SK-N-SH (cell line): Measurements from ENCODE around the gene ZNF683. TPM values are rescaled to one million over a fixed set of nuclear protein-coding genes. Genes with fewer than 3 reads are reported as not detected.

Experiments used
- CTCF ChIA-PET: fragments of 300-600, 350-600 bp; formaldehyde crosslinking; extraction: SDS; loops from one replicate; lab custom pipeline; 2021; lab: Yijun Ruan, JAX
- POLR2A ChIA-PET: fragments of 350-600 bp; sonication (Branson Sonifier 250); formaldehyde crosslinking; extraction: SDS; loops from one replicate; lab custom pipeline; 2020; ENCODE audit warnings: antibody characterized with exemption, inconsistent platforms; lab: Yijun Ruan, JAX
- DNase-seq: peaks from one replicate; pipeline ENCODE4 v3.0.0; 2012
- H2AFZ ChIP-seq: fragments of 200-600 bp; sonication (generic); 2 replicates; pipeline ENCODE4 v1.8.1; 2016; ENCODE audit warnings: antibody characterized with exemption, mild to moderate bottlenecking, low read depth
- H3F3A ChIP-seq: fragments of 200-600 bp; sonication (generic); replicated peaks from 2 replicates; pipeline ENCODE3; 2016; ENCODE audit warnings: antibody characterized with exemption, mild to moderate bottlenecking; ENCODE audit not compliant: insufficient read depth
- H3K27ac ChIP-seq, 2 experiments: fragments of 200-500 bp in 1 of 2; fragments of 200-600 bp in 1 of 2; sonication (Bioruptor generic) in 1 of 2; sonication (generic), shearing (Covaris generic) in 1 of 2; 2 replicates each; pipeline versions ENCODE4 v1.5.1 to v1.6.1; 2014 to 2016; ENCODE audit warnings: low read depth in 2 of 2, inconsistent platforms in 1 of 2, low read length in 1 of 2, mild to moderate bottlenecking in 1 of 2, mixed read lengths in 1 of 2
- H3K27me3 ChIP-seq: fragments of 200-600 bp; sonication (generic), shearing (Covaris generic); 2 replicates; pipeline ENCODE4 v1.6.1; 2016; ENCODE audit warnings: mixed run types; ENCODE audit not compliant: insufficient read depth
- H3K36me3 ChIP-seq, 2 experiments: fragments of 200-500 bp in 1 of 2; fragments of 200-600 bp in 1 of 2; sonication (Bioruptor generic) in 1 of 2; sonication (generic) in 1 of 2; replicated peaks in 1 of 2; 2 replicates each; pipeline versions ENCODE3 to v1.5.1; 2014 to 2016; ENCODE audit warnings: low read length in 1 of 2, mild to moderate bottlenecking in 1 of 2; ENCODE audit not compliant: insufficient read depth in 2 of 2, control insufficient read depth in 1 of 2
- H3K4me1 ChIP-seq, 2 experiments: fragments of 200-500 bp in 1 of 2; fragments of 200-600 bp in 1 of 2; sonication (Bioruptor generic) in 1 of 2; sonication (generic), shearing (Covaris generic) in 1 of 2; 2 replicates each; pipeline versions ENCODE4 v1.5.1 to v1.6.1; 2014 to 2016; ENCODE audit warnings: low read depth in 1 of 2, low read length in 1 of 2, mixed run types in 1 of 2; ENCODE audit not compliant: insufficient read depth in 2 of 2, control insufficient read depth in 1 of 2
- H3K4me2 ChIP-seq: fragments of 200-600 bp; sonication (generic), shearing (Covaris generic); 2 replicates; pipeline ENCODE4 v1.6.1; 2017; ENCODE audit warnings: mixed run types
- H3K4me3 ChIP-seq, 2 experiments: fragments of 200-500 bp in 1 of 2; fragments of 200-600 bp in 1 of 2; sonication (Bioruptor generic) in 1 of 2; sonication (generic), shearing (Covaris generic) in 1 of 2; 2 replicates each; pipeline versions ENCODE4 v1.5.1 to v1.8.1; 2014 to 2016; ENCODE audit warnings: low read depth in 2 of 2, inconsistent platforms in 1 of 2, low read length in 1 of 2, mild to moderate bottlenecking in 1 of 2, mixed read lengths in 1 of 2, moderate library complexity in 1 of 2
- H3K79me2 ChIP-seq: fragments of 200-600 bp; sonication (generic); 2 replicates; pipeline ENCODE4 v1.8.1; 2017; ENCODE audit warnings: mild to moderate bottlenecking; ENCODE audit not compliant: insufficient read depth
- H3K9ac ChIP-seq: fragments of 200-600 bp; sonication (generic); 2 replicates; pipeline ENCODE4 v1.6.1; 2017; ENCODE audit warnings: mixed run types
- H3K9me2 ChIP-seq: fragments of 200-600 bp; sonication (generic); 2 replicates; pipeline ENCODE4 v1.6.1; 2017; ENCODE audit warnings: mixed run types
- H3K9me3 ChIP-seq: fragments of 200-600 bp; sonication (generic); 2 replicates; pipeline ENCODE4 v1.6.1; 2017; ENCODE audit warnings: mixed run types, mild to moderate bottlenecking, moderate library complexity
- H4K20me1 ChIP-seq: fragments of 200-600 bp; sonication (generic); 2 replicates; pipeline ENCODE4 v1.6.1; 2017; ENCODE audit warnings: mild to moderate bottlenecking, mixed run types; ENCODE audit not compliant: insufficient read depth
- CHD2 ChIP-seq: fragments of 150-350 bp; IDR thresholded peaks from 2 replicates; pipeline ENCODE4 v1.6.1; 2018; ENCODE audit warnings: low read length; ENCODE audit not compliant: partially characterized antibody
- CTCF ChIP-seq: fragments of 200-600 bp; sonication (generic); IDR thresholded peaks from 2 replicates; pipeline ENCODE4 v1.6.1; 2017; ENCODE audit warnings: antibody characterized with exemption, mild to moderate bottlenecking, moderate library complexity
- ELF1 ChIP-seq: IDR thresholded peaks from 2 replicates; pipeline ENCODE4 v1.4.0; 2012
- EP300 ChIP-seq, 2 experiments: IDR thresholded peaks; 2 replicates each; pipeline versions ENCODE4 v1.4.0 to v1.6.1; 2012; ENCODE audit warnings: borderline replicate concordance in 1 of 2, low read depth in 1 of 2, low read length in 1 of 2
- EZH2phosphoT487 ChIP-seq: fragments of 200-600 bp; sonication (generic); IDR thresholded peaks from 2 replicates; pipeline ENCODE4 v1.6.1; 2017; ENCODE audit warnings: low read depth, mixed run types, mild to moderate bottlenecking, antibody characterized with exemption, moderate library complexity, borderline replicate concordance
- FOXJ3 ChIP-seq: sonication (generic); formaldehyde crosslinking; IDR thresholded peaks from 2 replicates; pipeline ENCODE4 v1.5.1; 2020; ENCODE audit warnings: mild to moderate bottlenecking, missing genetic modification reagents
- FOXM1 ChIP-seq: IDR thresholded peaks from 2 replicates; pipeline ENCODE4 v1.4.0; 2012; ENCODE audit warnings: low read depth, mild to moderate bottlenecking
- GATA2 ChIP-seq: sonication (generic); formaldehyde crosslinking; IDR thresholded peaks from 2 replicates; pipeline ENCODE4 v1.5.0; 2020; ENCODE audit warnings: mild to moderate bottlenecking, missing genetic modification reagents
- JUND ChIP-seq: IDR thresholded peaks from 2 replicates; pipeline ENCODE4 v1.4.0; 2012
- MEF2A ChIP-seq: IDR thresholded peaks from 2 replicates; pipeline ENCODE4 v1.4.0; 2012; ENCODE audit warnings: low read depth, borderline replicate concordance
- MXI1 ChIP-seq: IDR thresholded peaks from 2 replicates; pipeline ENCODE4 v1.6.1; 2012; ENCODE audit warnings: mild to moderate bottlenecking, low read depth, low read length, improper control_type of control experiment
- NFIC ChIP-seq: IDR thresholded peaks from 2 replicates; pipeline ENCODE4 v1.4.0; 2012; ENCODE audit warnings: borderline replicate concordance
- NRF1 ChIP-seq: IDR thresholded peaks from 2 replicates; pipeline ENCODE4 v1.6.1; 2012; ENCODE audit warnings: low read depth, mild to moderate bottlenecking, low read length
- REST ChIP-seq: IDR thresholded peaks from 2 replicates; pipeline ENCODE4 v1.6.1; 2012; ENCODE audit warnings: mild to moderate bottlenecking, low read depth, low read length, moderate library complexity
- RFX5 ChIP-seq: IDR thresholded peaks from 2 replicates; pipeline ENCODE4 v1.6.1; 2012; ENCODE audit warnings: mild to moderate bottlenecking, improper control_type of control experiment, low read length
- RXRA ChIP-seq: IDR thresholded peaks from 2 replicates; pipeline ENCODE4 v1.4.0; 2012; ENCODE audit warnings: low read depth, mild to moderate bottlenecking, borderline replicate concordance
- SMC3 ChIP-seq: IDR thresholded peaks from 2 replicates; pipeline ENCODE4 v1.6.1; 2012; ENCODE audit warnings: low read depth, low read length, improper control_type of control experiment
- TAF1 ChIP-seq: IDR thresholded peaks from 2 replicates; pipeline ENCODE4 v1.6.1; 2012; ENCODE audit warnings: low read depth, mild to moderate bottlenecking, low read length, moderate library complexity, borderline replicate concordance
- TCF12 ChIP-seq: IDR thresholded peaks from 2 replicates; pipeline ENCODE4 v1.4.0; 2012
- YY1 ChIP-seq: IDR thresholded peaks from 2 replicates; pipeline ENCODE4 v1.4.0; 2012; ENCODE audit warnings: low read depth, mild to moderate bottlenecking
- whole genome bisulfite sequencing: methylation state at CpG from one replicate; pipeline ENCODE4 v1.1.6; 2017; ENCODE audit warnings: low lambda C conversion rate; 5-methylcytosine and 5-hydroxymethylcytosine counted together
- polyA plus RNA-seq, 3 experiments: library from polyadenylated mRNA; depleted of rRNA; stranded (reverse); fragments of >200 nt; gene quantifications; 2 replicates each; pipeline ENCODE4 v1.2.3, GENCODE V29; 2012
- TF ChIP-seq, protein P1 (sequence below): IDR thresholded peaks from 2 replicates; pipeline ENCODE4 v1.4.0; 2012; ENCODE audit warnings: low read depth, borderline replicate concordance

The ZNF683 gene
- polyA plus RNA-seq, 1 of the 3 experiments (the other 2 are of a cell fraction): not detected

DNA sequence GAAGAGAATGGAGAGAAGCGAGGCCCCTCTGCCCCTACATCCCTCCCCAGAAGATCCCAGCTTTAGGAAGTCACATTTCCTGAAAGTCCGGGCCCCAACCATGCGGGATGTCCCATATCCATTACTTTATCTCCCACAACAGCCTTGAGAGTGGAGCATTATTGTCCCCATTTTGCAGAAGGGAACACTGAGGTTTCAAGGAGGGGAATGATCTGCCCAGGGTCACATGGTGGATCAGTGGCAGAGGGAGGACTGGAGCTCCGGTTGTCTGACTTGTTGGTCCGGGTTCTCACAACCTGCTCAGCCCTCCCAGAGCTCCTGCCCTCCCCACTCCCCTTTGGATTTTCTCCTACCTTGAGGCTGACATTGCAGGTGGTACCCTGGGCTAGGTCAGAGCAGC, 16.4 kb downstream of the ZNF683 start:
- DNase-seq: no peak
- Histone ChIP-seq H4K20me1 (no peaks in the 10 kb centered on the region), H3K4me2 (no peak overlapping the region), H2AFZ (no peak overlapping the region), H3K79me2 (no peaks in the 10 kb centered on the region), H3K27me3 (peaks cover 25% of the 10 kb centered on the region; the same call in 1 of the 2 replicates), H3K9me2 (no peaks in the 10 kb centered on the region), H3K9ac (no peak overlapping the region), H3F3A (no peaks in the 10 kb centered on the region), H3K27ac (no peak overlapping the region), H3K4me1 (peaks cover 0 to 8% of the 10 kb centered on the region in 2 experiments; a peak in 2 of 4 replicates), H3K4me3 (no peak overlapping the region), H3K36me3 (no peaks in the 10 kb centered on the region), H3K9me3 (no peaks in the 10 kb centered on the region)
- TF ChIP-seq, protein P1, sequence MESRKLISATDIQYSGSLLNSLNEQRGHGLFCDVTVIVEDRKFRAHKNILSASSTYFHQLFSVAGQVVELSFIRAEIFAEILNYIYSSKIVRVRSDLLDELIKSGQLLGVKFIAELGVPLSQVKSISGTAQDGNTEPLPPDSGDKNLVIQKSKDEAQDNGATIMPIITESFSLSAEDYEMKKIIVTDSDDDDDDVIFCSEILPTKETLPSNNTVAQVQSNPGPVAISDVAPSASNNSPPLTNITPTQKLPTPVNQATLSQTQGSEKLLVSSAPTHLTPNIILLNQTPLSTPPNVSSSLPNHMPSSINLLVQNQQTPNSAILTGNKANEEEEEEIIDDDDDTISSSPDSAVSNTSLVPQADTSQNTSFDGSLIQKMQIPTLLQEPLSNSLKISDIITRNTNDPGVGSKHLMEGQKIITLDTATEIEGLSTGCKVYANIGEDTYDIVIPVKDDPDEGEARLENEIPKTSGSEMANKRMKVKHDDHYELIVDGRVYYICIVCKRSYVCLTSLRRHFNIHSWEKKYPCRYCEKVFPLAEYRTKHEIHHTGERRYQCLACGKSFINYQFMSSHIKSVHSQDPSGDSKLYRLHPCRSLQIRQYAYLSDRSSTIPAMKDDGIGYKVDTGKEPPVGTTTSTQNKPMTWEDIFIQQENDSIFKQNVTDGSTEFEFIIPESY: no peak
- no peak for TF ChIP-seq MXI1
- TF ChIP-seq FOXJ3: no peak
- TF ChIP-seq ELF1: no peak
- TF ChIP-seq JUND: no peak
- TF ChIP-seq REST: no peak
- no peak for TF ChIP-seq CHD2
- no peak for TF ChIP-seq MEF2A
- TF ChIP-seq GATA2: no peak
- TF ChIP-seq EZH2phosphoT487: no peak
- no peak for TF ChIP-seq RXRA
- TF ChIP-seq SMC3: no peak
- ChIA-PET POLR2A (no interaction called here), CTCF (interaction anchor here (4.7 to 11.9 kb wide), 2 partner anchors 7 to 35 kb away, joined by 21 to 99 read pairs; no protein-coding TSS in a partner anchor)
- 83% methylated on average over 5 of the region's 5 CpGs for WGBS

DNA sequence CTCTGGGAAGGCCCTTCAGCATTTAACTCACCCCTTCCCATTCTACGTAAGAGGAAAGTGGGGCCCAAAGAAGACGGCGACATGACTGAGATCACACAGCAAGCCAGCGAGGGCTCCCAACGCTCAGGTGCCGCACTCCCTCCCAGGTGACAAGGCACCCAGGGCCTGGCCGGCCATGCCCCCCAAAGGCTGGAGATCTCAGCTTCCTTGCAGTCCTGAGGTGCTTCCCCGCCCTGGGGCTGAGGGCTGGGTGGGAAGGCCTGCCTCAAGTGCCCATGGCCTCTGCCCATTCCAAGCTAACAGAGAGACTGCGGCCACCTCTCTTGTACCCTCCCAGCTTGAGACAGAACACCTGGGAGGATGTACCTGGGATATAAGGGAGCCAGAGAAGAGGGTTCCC, 17.6 kb downstream of the ZNF683 start:
- Histone ChIP-seq H3K9ac (no peak overlapping the region), H4K20me1 (no peaks in the 10 kb centered on the region), H3K36me3 (no peaks in the 10 kb centered on the region), H3K79me2 (no peaks in the 10 kb centered on the region), H3K4me3 (no peak overlapping the region), H3K27ac (no peak overlapping the region), H3K9me2 (no peaks in the 10 kb centered on the region), H3K9me3 (no peaks in the 10 kb centered on the region), H3K27me3 (peaks cover 14% of the 10 kb centered on the region; the same call in 1 of the 2 replicates), H2AFZ (no peak overlapping the region), H3K4me2 (no peak overlapping the region), H3F3A (no peaks in the 10 kb centered on the region), H3K4me1 (no peaks in the 10 kb centered on the region; a peak in 1 of 4 replicates)
- ChIA-PET POLR2A (no interaction called here), CTCF (interaction anchor here (0.6 to 11.9 kb wide), 3 partner anchors 8 to 80 kb away, joined by 3 to 99 read pairs (median 21); no protein-coding TSS in a partner anchor)
- 88% methylated on average over 7 of the region's 9 CpGs for WGBS
- no peak for DNase-seq
- no peak for TF ChIP-seq YY1
- no peak for TF ChIP-seq EP300 (IDR thresholded peaks at IDR 0.05; ENCODE audit: borderline replicate concordance in 1 of 2, low read depth in 1 of 2, low read length in 1 of 2)
- TF ChIP-seq NFIC: no peak
- TF ChIP-seq FOXM1: no peak
- no peak for TF ChIP-seq CTCF
- no peak for TF ChIP-seq TCF12
- TF ChIP-seq RFX5: no peak
- TF ChIP-seq, protein P1: no peak
- TF ChIP-seq RXRA: no peak
- no peak for TF ChIP-seq TAF1
- no peak for TF ChIP-seq NRF1
